Neutrophil (primary cell): Measurements from ENCODE around the gene CTTN.
A peak's percentile ranks its signal among the peaks of the same experiment; 100 is the strongest.

Source experiments
- H3K27ac ChIP-seq: fragments of 200-600 bp; sonication (generic); 2 replicates; pipeline ENCODE4 v1.5.1; 2016; ENCODE audit warnings: mild to moderate bottlenecking, moderate library complexity
- H3K27me3 ChIP-seq: fragments of 200-600 bp; sonication (generic); 2 replicates; pipeline ENCODE4 v1.6.0; 2016; ENCODE audit warnings: mild to moderate bottlenecking
- H3K36me3 ChIP-seq: fragments of 200-600 bp; sonication (generic); 2 replicates; pipeline ENCODE4 v1.5.1; 2017
- H3K4me1 ChIP-seq, 2 experiments: fragments of 200-600 bp in 1 of 2; sonication (generic) in 1 of 2; 1 replicate in 1 of 2; 2 replicates in 1 of 2; pipeline versions ENCODE4 v1.5.1 to v1.6.1; 2013 to 2016; ENCODE audit warnings: low read depth in 1 of 2, low read length in 1 of 2, mild to moderate bottlenecking in 1 of 2, moderate library complexity in 1 of 2; ENCODE audit not compliant: control insufficient read depth in 1 of 2, insufficient read depth in 1 of 2
- H3K4me3 ChIP-seq, 2 experiments: fragments of 200-600 bp in 1 of 2; sonication (generic) in 1 of 2; 1 replicate in 1 of 2; 2 replicates in 1 of 2; pipeline ENCODE4 v1.5.1; 2013 to 2016; ENCODE audit warnings: low read depth in 1 of 2, low read length in 1 of 2, mild to moderate bottlenecking in 1 of 2, moderate library complexity in 1 of 2
- H3K9me3 ChIP-seq: fragments of 200-600 bp; sonication (generic); 2 replicates; pipeline ENCODE4 v1.5.1; 2016
- CTCF ChIP-seq: fragments of 200-600 bp; sonication (generic); IDR thresholded peaks from 2 replicates; pipeline ENCODE4 v1.5.1; 2016; ENCODE audit warnings: antibody characterized with exemption

Gene CTTN

GRCh38 chr11:70397983-70398833 is at the start of gene CTTN:
CTTN (plus strand) TSS chr11:70398529; CDS start chr11:70407298, 8,769 bp downstream.
- Histone ChIP-seq H3K36me3 (no peaks in the 10 kb centered on the region), H3K4me3 (peak within 1 kb of the TSS; percentile 52 to 69), H3K27ac (peak within 1 kb of the TSS; percentile 58), H3K4me1 (peaks cover 40 to 46% of the 10 kb centered on the region in 2 experiments), H3K27me3 (peaks cover 87% of the 10 kb centered on the region), H3K9me3 (no peaks in the 10 kb centered on the region)
- TF ChIP-seq CTCF = no peak

- Histone ChIP-seq H3K27me3 (no peaks in the 10 kb centered on the region), H3K9me3 (no peaks in the 10 kb centered on the region), H3K27ac (no peak overlapping the region), H3K36me3 (peaks cover 95% of the 10 kb centered on the region), H3K4me1 (no peaks in the 10 kb centered on the region), H3K4me3 (no peak overlapping the region)
- TF ChIP-seq CTCF = no peak
These were observed 49.7 kb upstream of the CTTN start for GRCh38 chr11:70348608-70349007.

GRCh38 chr11:70351646-70352045 is 46.7 kb upstream of the CTTN start:
- H3K4me3 ChIP-seq = no peak overlapping the region
- no peaks in the 10 kb centered on the region for H3K9me3 ChIP-seq
- H3K4me1 ChIP-seq = no peaks in the 10 kb centered on the region
- no peak overlapping the region for H3K27ac ChIP-seq
- no peak for TF ChIP-seq CTCF
- H3K27me3 ChIP-seq = no peaks in the 10 kb centered on the region
- peaks cover 98% of the 10 kb centered on the region for H3K36me3 ChIP-seq

- no peak overlapping the region for H3K4me3 ChIP-seq
- H3K27me3 ChIP-seq = no peaks in the 10 kb centered on the region
- no peaks in the 10 kb centered on the region for H3K9me3 ChIP-seq
- no peak for TF ChIP-seq CTCF
- H3K36me3 ChIP-seq = peaks cover 98% of the 10 kb centered on the region
- H3K27ac ChIP-seq = no peak overlapping the region
- no peaks in the 10 kb centered on the region for H3K4me1 ChIP-seq
These were observed 46.2 kb upstream of the CTTN start for GRCh38 chr11:70352100-70352499.

- no peak overlapping the region for H3K27ac ChIP-seq
- no peaks in the 10 kb centered on the region for H3K9me3 ChIP-seq
- no peaks in the 10 kb centered on the region for H3K27me3 ChIP-seq
- TF ChIP-seq CTCF = no peak
- no peaks in the 10 kb centered on the region for H3K4me1 ChIP-seq
- peaks cover 96% of the 10 kb centered on the region for H3K36me3 ChIP-seq
- no peak overlapping the region for H3K4me3 ChIP-seq
These were observed 45.7 kb upstream of the CTTN start for GRCh38 chr11:70352601-70353000.
